HepG2 (cell line): Measurements from ENCODE around the gene SMIM14. TPM values are rescaled to one million over a fixed set of nuclear protein-coding genes. Genes with fewer than 3 reads are reported as not detected.

Experiments
- CEBPG ChIP-seq: IDR thresholded peaks from 2 replicates; pipeline ENCODE4 v1.6.1; 2016
- PHB2 ChIP-seq: fragments of 450-650 bp; IDR thresholded peaks from 2 replicates; pipeline ENCODE4 v1.6.1; 2018; ENCODE audit not compliant: partially characterized antibody
- SATB2 ChIP-seq: sonication (generic); formaldehyde crosslinking; IDR thresholded peaks from 2 replicates; pipeline ENCODE4 v1.5.0; 2020; ENCODE audit warnings: missing genetic modification reagents
- TGIF2 ChIP-seq: IDR thresholded peaks from 2 replicates; pipeline ENCODE4 v1.6.1; 2016; ENCODE audit warnings: control low read depth, missing compliant biosample characterization
- THAP11 ChIP-seq: IDR thresholded peaks from 2 replicates; pipeline ENCODE4 v1.6.1; 2016; ENCODE audit warnings: missing biosample characterization, missing genetic modification reagents
- ZFP41 ChIP-seq: sonication (generic); formaldehyde crosslinking; IDR thresholded peaks from 2 replicates; pipeline ENCODE4 v1.4.0; 2020; ENCODE audit warnings: mild to moderate bottlenecking, missing genetic modification reagents, borderline replicate concordance
- ZNF143 ChIP-seq: sonication (generic); formaldehyde crosslinking; IDR thresholded peaks from 2 replicates; pipeline ENCODE4 v1.4.0; 2020; ENCODE audit warnings: missing genetic modification reagents
- ZNF232 ChIP-seq: sonication (generic); formaldehyde crosslinking; IDR thresholded peaks from 2 replicates; pipeline ENCODE4 v1.4.0; 2020; ENCODE audit warnings: missing genetic modification reagents, borderline replicate concordance
- ZNF253 ChIP-seq: sonication (generic); formaldehyde crosslinking; IDR thresholded peaks from 2 replicates; pipeline ENCODE4 v1.8.0; 2022; ENCODE audit warnings: mild to moderate bottlenecking, missing genetic modification reagents, borderline replicate concordance
- ZNF335 ChIP-seq: sonication (generic); formaldehyde crosslinking; IDR thresholded peaks from 2 replicates; pipeline ENCODE4 v1.4.0; 2020; ENCODE audit warnings: missing genetic modification reagents
- ZNF354B ChIP-seq: sonication (generic); formaldehyde crosslinking; IDR thresholded peaks from 2 replicates; pipeline ENCODE4 v1.8.0; 2022; ENCODE audit warnings: mild to moderate bottlenecking, missing genetic modification reagents
- ZNF468 ChIP-seq: sonication (generic); formaldehyde crosslinking; IDR thresholded peaks from 2 replicates; pipeline ENCODE4 v1.8.0; 2022; ENCODE audit warnings: mild to moderate bottlenecking, moderate library complexity, missing genetic modification reagents
- ZNF776 ChIP-seq: sonication (generic); formaldehyde crosslinking; IDR thresholded peaks from 2 replicates; pipeline ENCODE4 v1.4.0; 2020; ENCODE audit warnings: mild to moderate bottlenecking, missing genetic modification reagents
- ZSCAN20 ChIP-seq: sonication (generic); formaldehyde crosslinking; IDR thresholded peaks from 2 replicates; pipeline ENCODE4 v1.4.0; 2020; ENCODE audit warnings: missing genetic modification reagents, mild to moderate bottlenecking, borderline replicate concordance
- polyA plus RNA-seq, 8 experiments: library from polyadenylated mRNA; depleted of rRNA in 3 of 8; stranded (reverse) in 7 of 8; unstranded in 1 of 8; fragments of >200 nt; fragmentation: Illumina TruSeq in 4 of 8; extraction: Trizol in 4 of 8; gene quantifications; 2 replicates each; pipeline versions ENCODE4 v1.2.1 to v1.2.3, GENCODE V29; 2011 to 2016; ENCODE audit warnings: low read depth in 4 of 8, missing spikeins in 1 of 8, mixed read lengths in 1 of 8; ENCODE audit not compliant: insufficient read depth in 1 of 8
- total RNA-seq, 5 experiments: library from RNA; depleted of rRNA; stranded (reverse); fragments of >200 nt; fragmentation: Illumina TruSeq; extraction: Trizol; gene quantifications; 2 replicates each; pipeline ENCODE4 v1.2.3, GENCODE V29; 2016; ENCODE audit warnings: low read depth in 1 of 5
- TF ChIP-seq, protein P1 (sequence below): sonication (generic); formaldehyde crosslinking; IDR thresholded peaks from 2 replicates; pipeline ENCODE4 v1.5.0; 2020; ENCODE audit warnings: missing genetic modification reagents
- TF ChIP-seq, protein P2 (sequence below): sonication (generic); formaldehyde crosslinking; IDR thresholded peaks from 2 replicates; pipeline ENCODE4 v1.4.0; 2020; ENCODE audit warnings: missing genetic modification reagents
- TF ChIP-seq, protein P3 (sequence below): sonication (generic); formaldehyde crosslinking; IDR thresholded peaks from 2 replicates; pipeline ENCODE4 v1.4.0; 2020; ENCODE audit warnings: missing genetic modification reagents, borderline replicate concordance
- TF ChIP-seq, protein P4 (sequence below): sonication (generic); formaldehyde crosslinking; IDR thresholded peaks from 2 replicates; pipeline ENCODE4 v1.4.0; 2020; ENCODE audit warnings: missing genetic modification reagents
- TF ChIP-seq, protein P5 (sequence below): sonication (generic); formaldehyde crosslinking; IDR thresholded peaks from 2 replicates; pipeline ENCODE4 v1.4.0; 2020; ENCODE audit warnings: missing genetic modification reagents

The SMIM14 gene
- total and polyA plus RNA-seq, 2 of the 13 experiments (the other 11 are each of a cell fraction or from before 2014, with no cell fraction given) = 16.3 to 28.1 TPM

DNA sequence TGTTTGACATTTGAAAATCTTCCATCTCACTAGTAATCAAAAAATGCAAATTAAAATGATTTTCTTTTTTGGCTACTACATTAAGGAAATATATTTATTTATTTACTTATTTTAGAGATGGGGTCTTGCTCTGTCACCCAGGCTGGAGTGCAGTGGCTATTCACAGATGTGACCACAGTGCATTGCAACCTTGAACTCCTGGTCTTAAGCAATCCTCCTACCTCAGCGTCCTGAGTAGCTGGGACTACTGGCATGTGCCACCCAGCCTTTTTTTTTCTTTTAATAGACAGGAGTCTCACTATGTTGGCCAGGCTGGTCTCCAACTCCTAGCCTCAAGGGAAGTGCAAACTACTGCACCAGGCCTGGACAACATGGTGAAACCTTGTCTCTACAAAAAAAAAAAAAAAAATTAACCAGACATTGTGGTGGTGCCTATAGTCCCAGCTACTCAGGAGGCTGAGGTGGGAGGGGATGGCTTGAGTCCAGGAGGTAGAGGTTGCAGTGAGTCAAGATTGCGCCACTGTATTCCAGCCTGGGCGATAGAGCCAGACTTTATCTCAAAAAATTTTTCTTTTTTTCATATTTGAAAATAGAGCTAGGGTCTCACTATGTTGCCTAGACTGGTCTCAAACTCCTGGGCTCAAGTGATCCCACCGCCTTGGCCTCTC, 4.4 kb upstream of the SMIM14 start (continued):
- TF ChIP-seq, protein P1, sequence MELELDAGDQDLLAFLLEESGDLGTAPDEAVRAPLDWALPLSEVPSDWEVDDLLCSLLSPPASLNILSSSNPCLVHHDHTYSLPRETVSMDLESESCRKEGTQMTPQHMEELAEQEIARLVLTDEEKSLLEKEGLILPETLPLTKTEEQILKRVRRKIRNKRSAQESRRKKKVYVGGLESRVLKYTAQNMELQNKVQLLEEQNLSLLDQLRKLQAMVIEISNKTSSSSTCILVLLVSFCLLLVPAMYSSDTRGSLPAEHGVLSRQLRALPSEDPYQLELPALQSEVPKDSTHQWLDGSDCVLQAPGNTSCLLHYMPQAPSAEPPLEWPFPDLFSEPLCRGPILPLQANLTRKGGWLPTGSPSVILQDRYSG (CRISPR knock-in tag) = no peak
- TF ChIP-seq ZNF335 (CRISPR knock-in tag) (no peak), ZNF776 (CRISPR knock-in tag) (no peak), ZNF253 (CRISPR knock-in tag) (no peak), PHB2 (no peak), SATB2 (CRISPR knock-in tag) (no peak), ZNF354B (CRISPR knock-in tag) (no peak), ZFP41 (CRISPR knock-in tag) (no peak), ZNF232 (no peak), TGIF2 (CRISPR knock-in tag) (no peak), CEBPG (CRISPR knock-in tag) (peak; percentile 84), ZNF143 (CRISPR knock-in tag) (0 out of 2 replicates have a peak, but pooled peaks have one; percentile 20), ZNF468 (CRISPR knock-in tag) (no peak), ZSCAN20 (CRISPR knock-in tag) (no peak), THAP11 (CRISPR knock-in tag) (no peak; the same call in 1 of the 2 replicates)
- TF ChIP-seq, protein P2, sequence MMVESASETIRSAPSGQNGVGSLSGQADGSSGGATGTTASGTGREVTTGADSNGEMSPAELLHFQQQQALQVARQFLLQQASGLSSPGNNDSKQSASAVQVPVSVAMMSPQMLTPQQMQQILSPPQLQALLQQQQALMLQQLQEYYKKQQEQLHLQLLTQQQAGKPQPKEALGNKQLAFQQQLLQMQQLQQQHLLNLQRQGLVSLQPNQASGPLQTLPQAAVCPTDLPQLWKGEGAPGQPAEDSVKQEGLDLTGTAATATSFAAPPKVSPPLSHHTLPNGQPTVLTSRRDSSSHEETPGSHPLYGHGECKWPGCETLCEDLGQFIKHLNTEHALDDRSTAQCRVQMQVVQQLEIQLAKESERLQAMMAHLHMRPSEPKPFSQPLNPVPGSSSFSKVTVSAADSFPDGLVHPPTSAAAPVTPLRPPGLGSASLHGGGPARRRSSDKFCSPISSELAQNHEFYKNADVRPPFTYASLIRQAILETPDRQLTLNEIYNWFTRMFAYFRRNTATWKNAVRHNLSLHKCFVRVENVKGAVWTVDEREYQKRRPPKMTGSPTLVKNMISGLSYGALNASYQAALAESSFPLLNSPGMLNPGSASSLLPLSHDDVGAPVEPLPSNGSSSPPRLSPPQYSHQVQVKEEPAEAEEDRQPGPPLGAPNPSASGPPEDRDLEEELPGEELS (CRISPR knock-in tag) = no peak
- TF ChIP-seq, protein P3, sequence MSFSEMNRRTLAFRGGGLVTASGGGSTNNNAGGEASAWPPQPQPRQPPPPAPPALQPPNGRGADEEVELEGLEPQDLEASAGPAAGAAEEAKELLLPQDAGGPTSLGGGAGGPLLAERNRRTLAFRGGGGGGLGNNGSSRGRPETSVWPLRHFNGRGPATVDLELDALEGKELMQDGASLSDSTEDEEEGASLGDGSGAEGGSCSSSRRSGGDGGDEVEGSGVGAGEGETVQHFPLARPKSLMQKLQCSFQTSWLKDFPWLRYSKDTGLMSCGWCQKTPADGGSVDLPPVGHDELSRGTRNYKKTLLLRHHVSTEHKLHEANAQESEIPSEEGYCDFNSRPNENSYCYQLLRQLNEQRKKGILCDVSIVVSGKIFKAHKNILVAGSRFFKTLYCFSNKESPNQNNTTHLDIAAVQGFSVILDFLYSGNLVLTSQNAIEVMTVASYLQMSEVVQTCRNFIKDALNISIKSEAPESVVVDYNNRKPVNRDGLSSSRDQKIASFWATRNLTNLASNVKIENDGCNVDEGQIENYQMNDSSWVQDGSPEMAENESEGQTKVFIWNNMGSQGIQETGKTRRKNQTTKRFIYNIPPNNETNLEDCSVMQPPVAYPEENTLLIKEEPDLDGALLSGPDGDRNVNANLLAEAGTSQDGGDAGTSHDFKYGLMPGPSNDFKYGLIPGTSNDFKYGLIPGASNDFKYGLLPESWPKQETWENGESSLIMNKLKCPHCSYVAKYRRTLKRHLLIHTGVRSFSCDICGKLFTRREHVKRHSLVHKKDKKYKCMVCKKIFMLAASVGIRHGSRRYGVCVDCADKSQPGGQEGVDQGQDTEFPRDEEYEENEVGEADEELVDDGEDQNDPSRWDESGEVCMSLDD (CRISPR knock-in tag) = no peak
- TF ChIP-seq, protein P4, sequence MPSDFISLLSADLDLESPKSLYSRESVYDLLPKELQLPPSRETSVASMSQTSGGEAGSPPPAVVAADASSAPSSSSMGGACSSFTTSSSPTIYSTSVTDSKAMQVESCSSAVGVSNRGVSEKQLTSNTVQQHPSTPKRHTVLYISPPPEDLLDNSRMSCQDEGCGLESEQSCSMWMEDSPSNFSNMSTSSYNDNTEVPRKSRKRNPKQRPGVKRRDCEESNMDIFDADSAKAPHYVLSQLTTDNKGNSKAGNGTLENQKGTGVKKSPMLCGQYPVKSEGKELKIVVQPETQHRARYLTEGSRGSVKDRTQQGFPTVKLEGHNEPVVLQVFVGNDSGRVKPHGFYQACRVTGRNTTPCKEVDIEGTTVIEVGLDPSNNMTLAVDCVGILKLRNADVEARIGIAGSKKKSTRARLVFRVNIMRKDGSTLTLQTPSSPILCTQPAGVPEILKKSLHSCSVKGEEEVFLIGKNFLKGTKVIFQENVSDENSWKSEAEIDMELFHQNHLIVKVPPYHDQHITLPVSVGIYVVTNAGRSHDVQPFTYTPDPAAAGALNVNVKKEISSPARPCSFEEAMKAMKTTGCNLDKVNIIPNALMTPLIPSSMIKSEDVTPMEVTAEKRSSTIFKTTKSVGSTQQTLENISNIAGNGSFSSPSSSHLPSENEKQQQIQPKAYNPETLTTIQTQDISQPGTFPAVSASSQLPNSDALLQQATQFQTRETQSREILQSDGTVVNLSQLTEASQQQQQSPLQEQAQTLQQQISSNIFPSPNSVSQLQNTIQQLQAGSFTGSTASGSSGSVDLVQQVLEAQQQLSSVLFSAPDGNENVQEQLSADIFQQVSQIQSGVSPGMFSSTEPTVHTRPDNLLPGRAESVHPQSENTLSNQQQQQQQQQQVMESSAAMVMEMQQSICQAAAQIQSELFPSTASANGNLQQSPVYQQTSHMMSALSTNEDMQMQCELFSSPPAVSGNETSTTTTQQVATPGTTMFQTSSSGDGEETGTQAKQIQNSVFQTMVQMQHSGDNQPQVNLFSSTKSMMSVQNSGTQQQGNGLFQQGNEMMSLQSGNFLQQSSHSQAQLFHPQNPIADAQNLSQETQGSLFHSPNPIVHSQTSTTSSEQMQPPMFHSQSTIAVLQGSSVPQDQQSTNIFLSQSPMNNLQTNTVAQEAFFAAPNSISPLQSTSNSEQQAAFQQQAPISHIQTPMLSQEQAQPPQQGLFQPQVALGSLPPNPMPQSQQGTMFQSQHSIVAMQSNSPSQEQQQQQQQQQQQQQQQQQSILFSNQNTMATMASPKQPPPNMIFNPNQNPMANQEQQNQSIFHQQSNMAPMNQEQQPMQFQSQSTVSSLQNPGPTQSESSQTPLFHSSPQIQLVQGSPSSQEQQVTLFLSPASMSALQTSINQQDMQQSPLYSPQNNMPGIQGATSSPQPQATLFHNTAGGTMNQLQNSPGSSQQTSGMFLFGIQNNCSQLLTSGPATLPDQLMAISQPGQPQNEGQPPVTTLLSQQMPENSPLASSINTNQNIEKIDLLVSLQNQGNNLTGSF (CRISPR knock-in tag) = no peak
- TF ChIP-seq, protein P5, sequence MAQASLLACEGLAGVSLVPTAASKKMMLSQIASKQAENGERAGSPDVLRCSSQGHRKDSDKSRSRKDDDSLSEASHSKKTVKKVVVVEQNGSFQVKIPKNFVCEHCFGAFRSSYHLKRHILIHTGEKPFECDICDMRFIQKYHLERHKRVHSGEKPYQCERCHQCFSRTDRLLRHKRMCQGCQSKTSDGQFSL (CRISPR knock-in tag) = no peak
